ENCODE data around the gene SPATA32. TPM values are rescaled to one million over a fixed set of nuclear protein-coding genes. Genes with fewer than 3 reads are reported as not detected.

The SPATA32 gene
- total RNA-seq, 2 experiments from 2014 or later = 0.20 to 0.27 TPM

DNA sequence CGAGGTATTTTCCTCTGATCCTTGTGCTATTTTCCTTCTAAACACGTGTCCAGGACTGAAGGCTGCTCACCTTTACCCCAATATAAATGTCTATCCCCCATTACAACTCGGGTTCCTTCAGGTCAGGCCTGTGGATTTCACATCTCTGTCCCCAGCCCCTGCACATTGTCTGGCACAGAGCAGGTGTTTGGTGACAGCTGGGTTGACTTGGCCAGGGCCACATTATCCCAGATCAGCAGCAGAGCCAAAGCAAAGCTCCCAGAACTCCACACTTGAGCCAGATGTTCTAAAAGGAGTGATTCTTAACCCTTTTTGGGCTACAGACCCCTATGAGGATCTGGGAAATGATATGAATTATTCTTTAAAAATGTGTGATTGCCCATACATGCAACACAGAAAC is 18.0 kb upstream of the SPATA32 start:
- H3K4me3 Mint-ChIP-seq = no peak overlapping the region
- no peaks in the 10 kb centered on the region for H3K9me3 Mint-ChIP-seq
- TF ChIP-seq, protein P1, sequence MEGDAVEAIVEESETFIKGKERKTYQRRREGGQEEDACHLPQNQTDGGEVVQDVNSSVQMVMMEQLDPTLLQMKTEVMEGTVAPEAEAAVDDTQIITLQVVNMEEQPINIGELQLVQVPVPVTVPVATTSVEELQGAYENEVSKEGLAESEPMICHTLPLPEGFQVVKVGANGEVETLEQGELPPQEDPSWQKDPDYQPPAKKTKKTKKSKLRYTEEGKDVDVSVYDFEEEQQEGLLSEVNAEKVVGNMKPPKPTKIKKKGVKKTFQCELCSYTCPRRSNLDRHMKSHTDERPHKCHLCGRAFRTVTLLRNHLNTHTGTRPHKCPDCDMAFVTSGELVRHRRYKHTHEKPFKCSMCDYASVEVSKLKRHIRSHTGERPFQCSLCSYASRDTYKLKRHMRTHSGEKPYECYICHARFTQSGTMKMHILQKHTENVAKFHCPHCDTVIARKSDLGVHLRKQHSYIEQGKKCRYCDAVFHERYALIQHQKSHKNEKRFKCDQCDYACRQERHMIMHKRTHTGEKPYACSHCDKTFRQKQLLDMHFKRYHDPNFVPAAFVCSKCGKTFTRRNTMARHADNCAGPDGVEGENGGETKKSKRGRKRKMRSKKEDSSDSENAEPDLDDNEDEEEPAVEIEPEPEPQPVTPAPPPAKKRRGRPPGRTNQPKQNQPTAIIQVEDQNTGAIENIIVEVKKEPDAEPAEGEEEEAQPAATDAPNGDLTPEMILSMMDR (IDR thresholded peaks at IDR 0.05) = no peak
- Histone ChIP-seq H3K27me3 (ENCODE audit: control insufficient read depth in 1 of 2, insufficient read depth in 2 of 2, low read length in 2 of 2) (no peaks in the 10 kb centered on the region), H3K4me3 (ENCODE audit: low read length) (no peak overlapping the region), H3K27ac (ENCODE audit: low read depth in 1 of 2, low read length in 2 of 2) (no peak overlapping the region), H3K9me3 (ENCODE audit: control insufficient read depth in 1 of 2, insufficient read depth in 1 of 2, low read length in 2 of 2) (no peaks in the 10 kb centered on the region), H3K4me1 (ENCODE audit: insufficient read depth, low read length) (peaks cover 10% of the 10 kb centered on the region), H3K36me3 (ENCODE audit: insufficient read depth, low read length) (peaks cover 43% of the 10 kb centered on the region)
- no peak overlapping the region for H3K27ac Mint-ChIP-seq
- CTCF ChIA-PET = interaction anchor here (0.7 to 5.1 kb wide), 2 partner anchors 33 to 105 kb away, joined by 3 to 83 read pairs; no protein-coding TSS in a partner anchor
- intact Hi-C loops (cut with DNase I, micrococcal nuclease) = loop anchor here in 1 of 2 experiments (2.0 kb wide), 1 partner anchor 37 kb away; the partner anchor contains the start of gene MAP3K14
- POLR2A ChIA-PET = no interaction called here
- H3K27me3 Mint-ChIP-seq = no peaks in the 10 kb centered on the region
- ATAC-seq (ENCODE audit: poor library complexity) = no peak
- peaks cover 12% of the 10 kb centered on the region for H3K4me1 Mint-ChIP-seq (ENCODE audit: low read depth)
- no peak for DNase-seq
- H3K36me3 Mint-ChIP-seq (ENCODE audit: low read depth) = peaks cover 59% of the 10 kb centered on the region

DNA sequence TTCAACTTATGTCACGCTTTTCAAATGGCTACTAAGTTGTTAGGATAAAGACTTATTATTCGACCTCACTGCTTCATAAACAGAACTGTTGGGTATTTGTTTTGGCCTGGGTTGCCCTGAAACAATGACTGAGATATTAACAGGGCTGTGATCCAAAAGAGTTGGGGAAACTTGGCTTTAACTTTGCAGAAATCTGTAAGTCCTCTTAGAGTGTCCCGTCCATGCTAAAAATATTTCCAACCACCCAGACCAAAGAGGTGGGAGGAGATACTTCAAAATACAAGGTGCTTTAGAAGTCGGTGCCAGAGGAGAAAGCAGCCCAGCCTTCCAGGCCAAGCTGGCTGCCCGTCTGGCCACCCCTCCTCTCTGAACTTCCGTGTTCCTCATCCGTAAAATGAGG is 16.1 kb upstream of the SPATA32 start:
- H3K27ac ChIP-seq (ENCODE audit: low read depth in 1 of 2, low read length in 2 of 2) = no peak overlapping the region
- Mint-ChIP-seq H3K9me3 (no peaks in the 10 kb centered on the region), H3K36me3 (ENCODE audit: low read depth) (peaks cover 49% of the 10 kb centered on the region), H3K4me1 (ENCODE audit: low read depth) (peaks cover 12% of the 10 kb centered on the region), H3K4me3 (no peak overlapping the region), H3K27me3 (no peaks in the 10 kb centered on the region), H3K27ac (no peak overlapping the region)
- peaks cover 6% of the 10 kb centered on the region for H3K4me1 ChIP-seq (ENCODE audit: insufficient read depth, low read length)
- no peaks in the 10 kb centered on the region for H3K9me3 ChIP-seq (ENCODE audit: control insufficient read depth in 1 of 2, insufficient read depth in 1 of 2, low read length in 2 of 2)
- no peak for DNase-seq
- no peaks in the 10 kb centered on the region for H3K27me3 ChIP-seq (ENCODE audit: control insufficient read depth in 1 of 2, insufficient read depth in 2 of 2, low read length in 2 of 2)
- TF ChIP-seq, protein P1 (IDR thresholded peaks at IDR 0.05) = no peak
- intact Hi-C loops (cut with DNase I, micrococcal nuclease) = loop anchor here (1.0 to 2.0 kb wide), 3 partner anchors 39 to 107 kb away; partner anchors contain the start of gene MAP3K14 (in 2 of the 2)
- peaks cover 41% of the 10 kb centered on the region for H3K36me3 ChIP-seq (ENCODE audit: insufficient read depth, low read length)
- ATAC-seq (ENCODE audit: poor library complexity) = no peak
- ChIA-PET POLR2A (interaction anchor here (0.7 to 2.7 kb wide), 11 partner anchors 30 to 132 kb away, joined by 3 to 45 read pairs (median 5); partner anchors contain the start of genes HEXIM1 and MAP3K14), CTCF (interaction anchor here (0.6 to 5.1 kb wide), 23 partner anchors 10 to 144 kb away, joined by 3 to 83 read pairs (median 6); partner anchors contain the start of gene MAP3K14)
- H3K4me3 ChIP-seq (ENCODE audit: low read length) = no peak overlapping the region

DNA sequence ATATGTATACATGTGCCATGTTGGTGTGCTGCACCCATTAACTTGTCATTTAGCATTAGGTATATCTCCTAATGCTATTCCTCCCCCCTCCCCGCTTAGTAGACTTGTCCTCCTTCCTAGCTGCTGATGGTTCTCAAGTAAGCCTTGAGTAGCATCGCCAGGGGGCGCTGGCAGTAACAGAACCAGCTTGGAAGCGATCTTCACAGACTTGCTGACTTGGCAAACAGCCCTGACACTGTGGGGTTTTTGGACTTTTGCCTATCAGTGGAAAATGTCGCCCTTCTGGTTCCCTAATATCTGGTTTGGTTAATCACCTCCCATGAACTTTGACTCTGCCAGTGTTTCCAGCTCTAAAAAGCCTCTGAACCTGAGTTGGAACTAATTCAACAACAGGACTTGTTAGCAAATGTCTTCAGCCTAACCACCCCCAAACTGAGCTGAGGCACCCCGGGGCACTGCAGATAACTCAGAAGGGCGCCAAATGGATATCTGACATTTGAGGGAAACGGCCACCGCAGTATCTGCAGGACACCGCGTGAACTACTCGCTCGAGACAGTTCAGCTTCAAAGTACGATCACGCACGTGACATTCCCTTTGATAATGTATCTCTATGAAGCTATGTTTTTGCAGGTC is 15.4 kb upstream of the SPATA32 start:
- Mint-ChIP-seq H3K9me3 (no peaks in the 10 kb centered on the region), H3K27ac (peak overlapping the region; percentile 51), H3K4me1 (ENCODE audit: low read depth) (peaks cover 12% of the 10 kb centered on the region), H3K27me3 (no peaks in the 10 kb centered on the region), H3K4me3 (no peak overlapping the region), H3K36me3 (ENCODE audit: low read depth) (peaks cover 49% of the 10 kb centered on the region)
- TF ChIP-seq, protein P1 (IDR thresholded peaks at IDR 0.05) = peak; percentile 83
- H3K9me3 ChIP-seq (ENCODE audit: control insufficient read depth in 1 of 2, insufficient read depth in 1 of 2, low read length in 2 of 2) = no peaks in the 10 kb centered on the region
- CTCF ChIA-PET = interaction anchor here (0.5 to 5.1 kb wide), 40 partner anchors 11 to 403 kb away, joined by 3 to 83 read pairs (median 4); partner anchors contain the start of genes ACBD4 and MAP3K14
- intact Hi-C loops (cut with DNase I, micrococcal nuclease) = loop anchor here (1.0 to 2.0 kb wide), 3 partner anchors 39 to 108 kb away; partner anchors contain the start of gene MAP3K14 (in 1 of the 2)
- peak; percentile 96 for ATAC-seq (ENCODE audit: poor library complexity)
- peaks cover 6% of the 10 kb centered on the region for H3K4me1 ChIP-seq (ENCODE audit: insufficient read depth, low read length)
- no peaks in the 10 kb centered on the region for H3K27me3 ChIP-seq (ENCODE audit: control insufficient read depth in 1 of 2, insufficient read depth in 2 of 2, low read length in 2 of 2)
- DNase-seq = peak; percentile 84 to 97 (median 90)
- no peak overlapping the region for H3K4me3 ChIP-seq (ENCODE audit: low read length)
- peaks cover 41% of the 10 kb centered on the region for H3K36me3 ChIP-seq (ENCODE audit: insufficient read depth, low read length)
- POLR2A ChIA-PET = interaction anchor here (0.6 to 2.7 kb wide), 13 partner anchors 20 to 133 kb away, joined by 3 to 45 read pairs (median 5); partner anchors contain the start of genes FMNL1, HEXIM1 and MAP3K14
- H3K27ac ChIP-seq (ENCODE audit: low read depth in 1 of 2, low read length in 2 of 2) = peak overlapping the region in 1 of 2 donors; percentile 22

Measured in CD4-positive, alpha-beta T cell (primary cell).